Neural cell (in vitro differentiated cells): ENCODE measurements around the gene CIZ1.

Experiments used
- EP300 ChIP-seq: fragments of 450-650 bp; conservative IDR thresholded peaks from 2 replicates; pipeline ENCODE4 v1.6.1; 2014; ENCODE audit warnings: antibody characterized with exemption, mild to moderate bottlenecking, moderate library complexity; ENCODE audit not compliant: poor library complexity, severe bottlenecking
- RAD21 ChIP-seq: fragments of 450-650 bp; conservative IDR thresholded peaks from 2 replicates; pipeline ENCODE4 v1.6.1; 2014; ENCODE audit warnings: antibody characterized with exemption, mild to moderate bottlenecking, moderate library complexity
- SMC3 ChIP-seq: fragments of 450-650 bp; conservative IDR thresholded peaks from 2 replicates; pipeline ENCODE4 v1.6.1; 2014; ENCODE audit warnings: antibody characterized with exemption, mild to moderate bottlenecking, moderate library complexity; ENCODE audit not compliant: poor library complexity
- TF ChIP-seq, protein P1 (sequence below): fragments of 450-650 bp; IDR thresholded peaks from 2 replicates; pipeline ENCODE4 v1.5.1; 2014; ENCODE audit warnings: antibody characterized with exemption, mild to moderate bottlenecking, moderate library complexity; ENCODE audit not compliant: poor library complexity, severe bottlenecking

DNA sequence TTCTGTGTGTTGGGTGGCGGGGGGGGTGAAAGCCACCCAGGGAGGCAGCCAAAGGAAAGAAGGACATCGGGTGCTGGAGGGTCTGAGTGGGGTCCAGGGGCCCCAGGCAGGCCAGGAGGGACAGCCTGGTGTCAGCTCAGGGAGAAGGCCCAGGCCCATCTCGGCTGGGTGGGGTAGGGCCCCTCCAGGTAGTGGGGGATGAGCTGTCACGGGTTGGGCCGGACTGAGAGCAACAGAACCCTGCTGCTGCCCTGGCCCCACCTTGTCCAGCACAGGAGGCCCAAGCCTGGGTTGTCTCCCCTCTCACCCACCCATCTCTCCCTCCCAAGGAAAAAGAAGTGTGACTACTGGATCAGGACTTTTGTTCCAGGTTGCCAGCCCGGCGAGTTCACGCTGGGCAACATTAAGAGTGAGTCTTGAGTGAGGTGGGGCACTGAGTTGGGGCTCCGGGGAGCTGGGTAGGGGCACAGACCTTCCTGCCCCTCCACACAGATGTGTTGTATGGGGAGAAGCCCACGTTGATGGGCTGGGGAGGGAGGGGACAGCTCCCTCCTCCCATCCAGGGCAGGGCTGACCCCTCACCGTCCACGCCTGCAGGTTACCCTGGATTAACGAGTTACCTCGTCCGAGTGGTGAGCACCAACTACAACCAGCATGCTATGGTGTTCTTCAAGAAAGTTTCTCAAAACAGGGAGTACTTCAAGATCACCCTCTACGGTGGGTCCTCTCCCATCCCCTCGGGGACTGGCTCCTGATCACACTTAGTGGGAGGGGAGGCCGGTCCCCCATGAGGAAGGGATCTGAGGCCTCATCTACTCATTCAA is 39.9 kb downstream of the CIZ1 start:
- TF ChIP-seq, protein P1, sequence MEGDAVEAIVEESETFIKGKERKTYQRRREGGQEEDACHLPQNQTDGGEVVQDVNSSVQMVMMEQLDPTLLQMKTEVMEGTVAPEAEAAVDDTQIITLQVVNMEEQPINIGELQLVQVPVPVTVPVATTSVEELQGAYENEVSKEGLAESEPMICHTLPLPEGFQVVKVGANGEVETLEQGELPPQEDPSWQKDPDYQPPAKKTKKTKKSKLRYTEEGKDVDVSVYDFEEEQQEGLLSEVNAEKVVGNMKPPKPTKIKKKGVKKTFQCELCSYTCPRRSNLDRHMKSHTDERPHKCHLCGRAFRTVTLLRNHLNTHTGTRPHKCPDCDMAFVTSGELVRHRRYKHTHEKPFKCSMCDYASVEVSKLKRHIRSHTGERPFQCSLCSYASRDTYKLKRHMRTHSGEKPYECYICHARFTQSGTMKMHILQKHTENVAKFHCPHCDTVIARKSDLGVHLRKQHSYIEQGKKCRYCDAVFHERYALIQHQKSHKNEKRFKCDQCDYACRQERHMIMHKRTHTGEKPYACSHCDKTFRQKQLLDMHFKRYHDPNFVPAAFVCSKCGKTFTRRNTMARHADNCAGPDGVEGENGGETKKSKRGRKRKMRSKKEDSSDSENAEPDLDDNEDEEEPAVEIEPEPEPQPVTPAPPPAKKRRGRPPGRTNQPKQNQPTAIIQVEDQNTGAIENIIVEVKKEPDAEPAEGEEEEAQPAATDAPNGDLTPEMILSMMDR, result no peak
- TF ChIP-seq SMC3 (no peak), EP300 (no peak), RAD21 (no peak)
